H1 (cell line): Measurements from ENCODE around the gene NRXN3. TPM values are rescaled to one million over a fixed set of nuclear protein-coding genes. Genes with fewer than 3 reads are reported as not detected.

ENCODE experiments used
- CTCF ChIA-PET: fragments of 300-600 bp; sonication (Branson Sonifier 250); formaldehyde crosslinking; loops from one replicate; lab custom pipeline; 2021; ENCODE audit not compliant: partially characterized antibody; lab: Charles Lee
- POLR2A ChIA-PET: fragments of 300-600 bp; sonication (Branson Sonifier 250); formaldehyde crosslinking; loops from one replicate; lab custom pipeline; 2021; ENCODE audit warnings: inconsistent platforms; ENCODE audit not compliant: partially characterized antibody; lab: Charles Lee
- DNase-seq, 2 experiments: peaks; one replicate each; pipeline versions ENCODE4 v3.0.0 to v3.0.0-alpha.2; 2010 to 2022; ENCODE audit warnings: low spot score in 2 of 2, low read depth in 1 of 2, mixed read lengths in 1 of 2
- FAIRE-seq: peaks from 2 replicates; lab custom pipeline; 2011; peaks lifted over from hg19 to GRCh38; lab: Jason Lieb, UNC
- H2AFZ ChIP-seq: 2 replicates; pipeline ENCODE4 v1.8.1; 2012; ENCODE audit warnings: low read length, inconsistent platforms
- H2AK5ac ChIP-seq: 2 replicates; pipeline ENCODE4 v1.6.1; 2013; ENCODE audit warnings: low read depth, low read length
- H2BK120ac ChIP-seq: replicated peaks from 2 replicates; pipeline ENCODE3; 2013; ENCODE audit warnings: low read depth, low read length, inconsistent platforms
- H2BK12ac ChIP-seq: 2 replicates; pipeline ENCODE4 v1.6.1; 2013; ENCODE audit warnings: low read depth, low read length
- H2BK15ac ChIP-seq: 2 replicates; pipeline ENCODE4 v1.6.1; 2013; ENCODE audit warnings: low read length
- H2BK20ac ChIP-seq: 2 replicates; pipeline ENCODE4 v1.6.1; 2013; ENCODE audit warnings: low read length
- H2BK5ac ChIP-seq: 2 replicates; pipeline ENCODE4 v1.6.1; 2013; ENCODE audit warnings: low read depth, low read length
- H3K14ac ChIP-seq: 2 replicates; pipeline ENCODE4 v1.6.1; 2013; ENCODE audit warnings: inconsistent platforms; ENCODE audit not compliant: insufficient read length
- H3K18ac ChIP-seq: 2 replicates; pipeline ENCODE4 v1.6.1; 2013; ENCODE audit warnings: low read length; ENCODE audit errors: extremely low read depth
- H3K23ac ChIP-seq: 2 replicates; pipeline ENCODE4 v1.6.1; 2013; ENCODE audit warnings: inconsistent platforms; ENCODE audit not compliant: insufficient read length
- H3K23me2 ChIP-seq: 2 replicates; pipeline ENCODE4 v1.6.1; 2013; ENCODE audit warnings: low read depth, low read length
- H3K27ac ChIP-seq: 2 replicates; pipeline ENCODE4 v1.6.1; 2011; ENCODE audit warnings: low read depth, low read length, inconsistent platforms
- H3K27me3 ChIP-seq, 4 experiments: replicated peaks in 1 of 4; 1 replicate in 1 of 4; 2 replicates in 3 of 4; pipeline versions ENCODE4 v1.6.1 to v1.8.1; 2011 to 2013; ENCODE audit warnings: low read length in 3 of 4, mild to moderate bottlenecking in 3 of 4, inconsistent platforms in 2 of 4, mixed read lengths in 2 of 4, moderate library complexity in 1 of 4; ENCODE audit not compliant: control insufficient read depth in 3 of 4, insufficient read depth in 3 of 4; ENCODE audit errors: extremely low read depth in 1 of 4
- H3K36me3 ChIP-seq, 4 experiments: 2 replicates each; pipeline versions ENCODE4 v1.6.1 to v1.8.1; 2011 to 2013; ENCODE audit warnings: mild to moderate bottlenecking in 4 of 4, low read length in 3 of 4, moderate library complexity in 2 of 4, control low read depth in 1 of 4, inconsistent platforms in 1 of 4; ENCODE audit not compliant: insufficient read depth in 4 of 4, control insufficient read depth in 2 of 4
- H3K4ac ChIP-seq: replicated peaks from 2 replicates; pipeline ENCODE3; 2013; ENCODE audit warnings: low read length, low read depth, mixed read lengths, inconsistent platforms; ENCODE audit not compliant: insufficient read length
- H3K4me1 ChIP-seq, 4 experiments: replicated peaks in 1 of 4; 1 replicate in 1 of 4; 2 replicates in 3 of 4; pipeline versions ENCODE4 v1.6.1 to v1.8.1; 2011 to 2013; ENCODE audit warnings: low read length in 3 of 4, inconsistent platforms in 2 of 4, mixed read lengths in 1 of 4; ENCODE audit not compliant: insufficient read depth in 4 of 4, control insufficient read depth in 3 of 4
- H3K4me2 ChIP-seq, 2 experiments: 2 replicates each; pipeline versions ENCODE4 v1.6.1 to v1.8.1; 2011 to 2013; ENCODE audit warnings: low read depth in 2 of 2, low read length in 2 of 2, control low read depth in 1 of 2, inconsistent platforms in 1 of 2, mild to moderate bottlenecking in 1 of 2; ENCODE audit not compliant: insufficient read depth in 1 of 2
- H3K4me3 ChIP-seq, 4 experiments: fragments of 200-600, 300-600 bp in 1 of 4; sonication (generic), shearing (Covaris generic), sonication (Bioruptor Twin) in 1 of 4; 2 replicates each; pipeline versions ENCODE4 v1.5.1 to v1.8.1; 2011 to 2016; ENCODE audit warnings: low read length in 4 of 4, low read depth in 3 of 4, control low read depth in 2 of 4, inconsistent platforms in 2 of 4, mild to moderate bottlenecking in 2 of 4, mixed read lengths in 1 of 4, moderate library complexity in 1 of 4; ENCODE audit not compliant: insufficient read depth in 2 of 4; ENCODE audit errors: extremely low read depth in 1 of 4
- H3K56ac ChIP-seq: replicated peaks from 2 replicates; pipeline ENCODE3; 2013; ENCODE audit warnings: low read depth, mild to moderate bottlenecking, mixed read lengths, low read length, inconsistent platforms; ENCODE audit not compliant: insufficient read length
- H3K79me1 ChIP-seq: 2 replicates; pipeline ENCODE4 v1.6.1; 2013; ENCODE audit warnings: low read depth, low read length, control low read depth
- H3K79me2 ChIP-seq, 2 experiments: 2 replicates each; pipeline versions ENCODE4 v1.6.1 to v1.8.1; 2012 to 2013; ENCODE audit warnings: low read length in 2 of 2, mild to moderate bottlenecking in 2 of 2, inconsistent platforms in 1 of 2; ENCODE audit not compliant: insufficient read depth in 2 of 2, control insufficient read depth in 1 of 2
- H3K9ac ChIP-seq, 4 experiments: replicated peaks in 1 of 4; 1 replicate in 1 of 4; 2 replicates in 3 of 4; pipeline versions ENCODE4 v1.6.1 to v1.8.1; 2011 to 2013; ENCODE audit warnings: low read depth in 3 of 4, low read length in 3 of 4, control low read depth in 2 of 4, mild to moderate bottlenecking in 2 of 4, moderate library complexity in 2 of 4, inconsistent platforms in 1 of 4; ENCODE audit errors: extremely low read depth in 1 of 4
- H3K9me3 ChIP-seq, 2 experiments: 2 replicates each; pipeline versions ENCODE4 v1.6.1 to v1.8.1; 2012 to 2013; ENCODE audit warnings: mild to moderate bottlenecking in 2 of 2, moderate library complexity in 2 of 2, control low read depth in 1 of 2, inconsistent platforms in 1 of 2, low read depth in 1 of 2, low read length in 1 of 2, mixed read lengths in 1 of 2; ENCODE audit not compliant: insufficient read depth in 2 of 2
- H4K20me1 ChIP-seq, 2 experiments: replicated peaks in 1 of 2; 2 replicates each; pipeline versions ENCODE3 to v1.8.1; 2011 to 2013; ENCODE audit warnings: inconsistent platforms in 2 of 2, low read length in 2 of 2, mild to moderate bottlenecking in 1 of 2; ENCODE audit not compliant: insufficient read depth in 2 of 2, control insufficient read depth in 1 of 2
- H4K5ac ChIP-seq: 2 replicates; pipeline ENCODE4 v1.6.1; 2013; ENCODE audit warnings: low read length, low read depth, mixed read lengths, inconsistent platforms; ENCODE audit not compliant: insufficient read length
- H4K8ac ChIP-seq: 2 replicates; pipeline ENCODE4 v1.8.0; 2013; ENCODE audit warnings: mild to moderate bottlenecking, moderate library complexity, low read length, inconsistent platforms; ENCODE audit not compliant: insufficient read depth; ENCODE audit errors: extremely low read depth
- H4K91ac ChIP-seq: replicated peaks from 2 replicates; pipeline ENCODE3; 2013; ENCODE audit warnings: low read length, mixed read lengths, inconsistent platforms; ENCODE audit not compliant: insufficient read length
- KDM5A ChIP-seq: fragments of 200-600 bp; IDR thresholded peaks from 2 replicates; pipeline ENCODE4 v1.7.1; 2012; ENCODE audit warnings: mild to moderate bottlenecking, low read length, inconsistent platforms, mixed read lengths
- NANOG ChIP-seq: IDR thresholded peaks from 2 replicates; pipeline ENCODE4 v1.6.1; 2011; ENCODE audit warnings: low read length, low read depth, mild to moderate bottlenecking, inconsistent platforms; ENCODE audit not compliant: insufficient read depth, poor library complexity, severe bottlenecking
- RFX5 ChIP-seq: IDR thresholded peaks from 2 replicates; pipeline ENCODE4 v1.6.1; 2011; ENCODE audit warnings: low read depth, low read length, improper control_type of control experiment, borderline replicate concordance
- RNF2 ChIP-seq: fragments of 200-900, 300-1000 bp; sonication (generic); IDR thresholded peaks from 2 replicates; pipeline ENCODE4 v1.7.1; 2016; ENCODE audit warnings: borderline replicate concordance, low read depth, mild to moderate bottlenecking, antibody characterized with exemption, low read length; ENCODE audit not compliant: poor library complexity, severe bottlenecking; ENCODE audit errors: missing control alignments
- RXRA ChIP-seq: IDR thresholded peaks from 2 replicates; pipeline ENCODE4 v1.6.1; 2011; ENCODE audit warnings: low read depth, mild to moderate bottlenecking, low read length, moderate library complexity; ENCODE audit not compliant: insufficient read depth
- SAP30 ChIP-seq: fragments of 300-600 bp; sonication (generic); IDR thresholded peaks from 2 replicates; pipeline ENCODE4 v1.7.1; 2012; ENCODE audit warnings: low read length, moderate library complexity, mild to moderate bottlenecking, inconsistent platforms; ENCODE audit not compliant: insufficient read depth, insufficient replicate concordance
- SIN3A ChIP-seq, 2 experiments: IDR thresholded peaks in 1 of 2; conservative IDR thresholded peaks in 1 of 2; 2 replicates each; pipeline ENCODE4 v1.6.1; 2011 to 2012; ENCODE audit warnings: low read length in 2 of 2, improper control_type of control experiment in 1 of 2, low read depth in 1 of 2, mild to moderate bottlenecking in 1 of 2
- WGBS, 2 experiments: shearing (Covaris generic) in 1 of 2; methylation state at CpG; one replicate each; pipeline versions ENCODE4 v1.1.6 to v1.1.7; 2013 to 2015; ENCODE audit warnings: low lambda C conversion rate in 2 of 2, mixed read lengths in 2 of 2, inconsistent platforms in 1 of 2, low coverage in 1 of 2, missing lambda C conversion rate in 1 of 2; ENCODE audit not compliant: insufficient replicate concordance in 2 of 2, insufficient coverage in 1 of 2, insufficient read length in 1 of 2; ENCODE audit errors: extremely low coverage in 1 of 2, missing lambda C conversion rate in 1 of 2; 5-methylcytosine and 5-hydroxymethylcytosine counted together
- polyA plus RNA-seq, 7 experiments: library from polyadenylated mRNA; depleted of rRNA in 3 of 7; stranded (reverse) in 5 of 7; unstranded in 2 of 7; fragments of >200 nt in 5 of 7; fragments of 200-250 nt in 2 of 7; gene quantifications; 1 replicate in 5 of 7; 2 replicates in 1 of 7; 4 replicates in 1 of 7; pipeline versions ENCODE4 v1.2.1 to v1.2.3, GENCODE V29; 2011 to 2013; ENCODE audit warnings: missing spikeins in 2 of 7, mixed read lengths in 2 of 7
- total RNA-seq: library from RNA; stranded (reverse); fragmentation: NEBNext Ultra II Directional; extraction: Animal tissue kit (Norgen Biotek cat#: 25700); gene quantifications from 2 replicates; pipeline ENCODE4 v1.2.1, GENCODE V29; 2021
- TF ChIP-seq, protein P1 (sequence below): IDR thresholded peaks from 2 replicates; pipeline ENCODE4 v1.6.1; 2012; ENCODE audit warnings: inconsistent platforms

Gene NRXN3
- total and polyA plus RNA-seq, 2 of the 8 experiments (the other 6 are each of a cell fraction or from before 2014, with no cell fraction given), result 2.6 to 4.1 TPM

DNA sequence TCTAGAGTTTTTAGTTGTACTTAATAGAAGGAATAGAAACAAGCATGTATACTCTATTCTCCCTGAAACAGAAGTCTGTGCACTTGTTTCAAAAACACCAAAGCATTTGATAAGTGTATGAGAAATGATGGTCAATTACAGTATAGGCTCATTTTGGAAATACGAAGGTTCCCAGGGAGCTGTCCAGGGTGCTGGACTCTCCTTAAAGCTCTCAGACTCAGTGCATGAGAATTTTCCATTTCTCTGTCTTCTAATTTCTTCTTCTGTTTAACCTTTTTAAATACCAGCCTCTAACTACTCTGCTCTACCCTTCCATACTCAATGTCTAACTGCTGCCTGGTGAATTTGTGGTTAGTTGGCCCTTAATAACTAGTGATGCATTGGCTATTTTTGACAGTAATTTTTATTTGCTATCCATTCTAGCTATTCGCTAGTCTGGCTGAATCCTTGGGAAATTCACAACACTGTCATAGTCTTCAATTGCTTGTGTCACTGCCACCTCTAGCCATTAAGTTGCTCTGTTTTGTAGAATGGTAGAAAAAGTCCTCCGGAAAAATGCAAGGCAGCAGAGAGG, 229.2 kb downstream of the NRXN3 start:
- no peak overlapping the region for H2BK15ac ChIP-seq
- H2BK12ac ChIP-seq, result no peak overlapping the region
- H3K9ac ChIP-seq, result no peak overlapping the region
- DNase-seq, result peak in 1 of 2 experiments; percentile 60
- no peak overlapping the region for H3K23ac ChIP-seq
- no peaks in the 10 kb centered on the region for H3K79me2 ChIP-seq
- H3K4me2 ChIP-seq, result no peak overlapping the region
- FAIRE-seq, result no peak
- H3K23me2 ChIP-seq, result 0 out of 2 replicates have a peak, but pooled peaks cover 4% of the 10 kb centered on the region
- H2BK120ac ChIP-seq, result no peak overlapping the region
- WGBS, 2 experiments, result 70% methylated on average over 3 of the region's 3 CpGs; no CpG with 5 or more reads in 1 of the 2 experiments
- H3K4me3 ChIP-seq, result no peak overlapping the region
- no peak overlapping the region for H2BK5ac ChIP-seq
- H2AK5ac ChIP-seq, result no peak overlapping the region
- H4K20me1 ChIP-seq, result no peaks in the 10 kb centered on the region
- H3K27ac ChIP-seq, result no peak overlapping the region
- H3K9me3 ChIP-seq, result no peaks in the 10 kb centered on the region
- H3K36me3 ChIP-seq, result no peaks in the 10 kb centered on the region
- peaks cover 0 to 12% (median 3%) of the 10 kb centered on the region in 4 experiments; a peak in 5 of 7 replicates for H3K4me1 ChIP-seq
- no peak overlapping the region for H4K91ac ChIP-seq
- ChIA-PET POLR2A (no interaction called here), CTCF (interaction anchor here (0.6 kb wide), 1 partner anchor 37 kb away, joined by 3 read pairs; no protein-coding TSS in a partner anchor)
- no peaks in the 10 kb centered on the region for H3K27me3 ChIP-seq
- H3K18ac ChIP-seq, result no peak overlapping the region
- TF ChIP-seq SAP30 (no peak), NANOG (no peak), RNF2 (no peak), RFX5 (no peak), KDM5A (no peak), SIN3A (conservative IDR thresholded peaks at IDR 0.05 in 1 of 2, IDR thresholded peaks at IDR 0.05 in 1 of 2; ENCODE audit: low read depth in 1 of 2, low read length in 2 of 2) (no peak), RXRA (no peak)
- TF ChIP-seq, protein P1, sequence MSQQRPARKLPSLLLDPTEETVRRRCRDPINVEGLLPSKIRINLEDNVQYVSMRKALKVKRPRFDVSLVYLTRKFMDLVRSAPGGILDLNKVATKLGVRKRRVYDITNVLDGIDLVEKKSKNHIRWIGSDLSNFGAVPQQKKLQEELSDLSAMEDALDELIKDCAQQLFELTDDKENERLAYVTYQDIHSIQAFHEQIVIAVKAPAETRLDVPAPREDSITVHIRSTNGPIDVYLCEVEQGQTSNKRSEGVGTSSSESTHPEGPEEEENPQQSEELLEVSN, result no peak
- no peak overlapping the region for H4K5ac ChIP-seq
- no peak overlapping the region for H3K14ac ChIP-seq
- H3K4ac ChIP-seq, result no peak overlapping the region
- H2BK20ac ChIP-seq, result no peak overlapping the region
- H2AFZ ChIP-seq, result no peak overlapping the region
- no peak overlapping the region for H3K56ac ChIP-seq
- H4K8ac ChIP-seq, result no peak overlapping the region
- no peaks in the 10 kb centered on the region for H3K79me1 ChIP-seq
